AG08396 (cell line): Measurements from ENCODE around the gene COL25A1.
"Not testable (repeated sequence)": the region's sequence is repeated elsewhere in the genome, so short reads cannot be mapped to it uniquely, and the experiment has no call there.

Source experiments
- DNase-seq: peaks from one replicate; pipeline ENCODE4 v3.0.0; 2012; ENCODE audit warnings: low spot score, mixed read lengths

COL25A1 gene

GRCh38 chr4:109166586-109166985 lies 135.9 kb downstream of the COL25A1 start:
- DNase-seq = no peak

GRCh38 chr4:109166126-109166525 lies 136.3 kb downstream of the COL25A1 start:
- DNase-seq = no peak

- no peak for DNase-seq
Observed at GRCh38 chr4:109164011-109164410, 138.4 kb downstream of the COL25A1 start.

- DNase-seq = no peak
Observed at GRCh38 chr4:109163493-109163892, 139.0 kb downstream of the COL25A1 start.

GRCh38 chr4:109162759-109163158 lies 139.7 kb downstream of the COL25A1 start:
- DNase-seq = no peak

- DNase-seq = no peak
Observed at GRCh38 chr4:109160494-109160893, 142.0 kb downstream of the COL25A1 start.

- no peak for DNase-seq
Observed at GRCh38 chr4:109157696-109158095, 144.8 kb downstream of the COL25A1 start.

DNA sequence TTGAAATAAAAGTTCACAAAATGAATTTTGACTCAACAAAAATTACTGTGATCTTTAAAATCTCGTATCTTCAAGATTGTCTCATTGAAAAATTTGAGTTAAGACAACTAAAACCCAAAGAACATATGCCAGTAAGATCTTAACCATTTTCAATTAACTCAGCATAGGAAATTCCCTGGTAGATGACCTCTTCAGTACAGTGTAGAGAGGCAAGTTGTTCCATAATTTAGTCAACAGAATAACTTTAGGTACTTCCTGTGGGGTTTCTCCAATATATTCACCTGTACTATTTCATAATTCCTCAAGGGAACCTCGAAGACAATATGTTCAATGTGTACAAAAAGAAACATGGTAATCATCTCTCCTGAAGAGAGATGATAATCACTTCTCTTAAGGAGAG lies 145.3 kb downstream of the COL25A1 start:
- no peak for DNase-seq

DNA sequence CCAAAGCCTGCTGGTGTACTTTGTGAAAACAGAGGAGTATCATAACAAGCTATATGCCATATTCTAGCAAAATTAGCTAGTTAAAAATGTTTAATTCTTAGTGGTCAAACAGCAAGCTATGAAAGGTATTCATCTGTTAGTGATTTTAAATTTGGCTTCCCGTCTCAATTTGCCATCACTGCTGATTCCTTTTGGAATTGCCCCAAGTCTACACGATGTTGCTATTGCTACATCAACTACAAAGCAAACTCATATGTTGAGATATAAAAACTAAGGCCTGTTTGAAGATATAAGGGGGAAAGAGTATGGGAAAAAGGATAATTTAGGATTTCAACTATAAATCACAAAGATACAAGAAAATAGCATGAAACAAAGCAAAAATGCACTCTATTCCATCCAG lies 146.1 kb downstream of the COL25A1 start:
- no peak for DNase-seq

DNA sequence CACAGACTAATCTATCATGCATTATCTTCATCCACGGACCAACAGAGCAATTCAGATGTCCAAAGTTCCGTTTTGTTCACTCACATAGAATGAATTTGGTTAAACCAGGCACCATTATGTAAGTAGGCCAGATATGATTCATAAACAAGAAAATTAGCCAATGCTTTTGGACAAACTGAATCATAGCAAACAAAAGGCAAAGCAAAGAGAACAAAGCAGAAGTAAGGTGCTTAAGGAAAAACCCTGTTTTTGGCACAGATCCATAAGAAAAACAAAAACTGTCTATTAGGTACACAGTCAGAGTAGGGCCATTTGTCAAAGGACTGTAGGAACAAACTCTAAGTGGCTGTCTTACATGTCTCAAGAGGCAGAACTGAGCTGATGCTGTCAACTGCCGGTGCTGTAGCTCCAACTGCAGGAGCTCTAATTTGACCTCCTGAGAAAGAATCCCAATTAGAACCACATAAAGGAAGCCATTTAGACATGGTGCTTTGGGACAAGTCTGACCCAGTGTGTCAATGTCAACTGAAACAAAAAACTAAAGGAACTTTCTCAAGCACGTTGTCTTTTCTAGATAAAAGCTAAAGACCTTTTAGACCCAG lies 146.7 kb downstream of the COL25A1 start:
- no peak for DNase-seq

DNA sequence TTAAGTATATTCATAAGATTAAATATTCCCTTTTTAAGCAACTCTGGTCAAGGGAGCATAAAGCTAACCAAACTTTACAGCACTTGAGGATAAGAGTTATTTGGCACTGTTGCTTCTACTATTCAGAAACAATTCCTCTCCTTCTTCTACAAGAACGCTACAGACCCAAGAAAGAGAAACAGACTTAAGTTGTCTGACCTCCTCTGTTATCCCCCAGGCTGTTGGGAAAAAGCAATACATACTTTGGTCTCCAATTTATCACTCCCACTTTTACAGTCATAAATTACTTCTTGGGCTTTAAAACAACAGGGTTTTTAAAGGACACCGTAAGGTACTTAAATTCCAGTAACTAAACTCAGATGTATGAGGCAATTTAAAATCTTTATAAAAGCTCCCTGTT lies 147.4 kb downstream of the COL25A1 start:
- no peak for DNase-seq

DNA sequence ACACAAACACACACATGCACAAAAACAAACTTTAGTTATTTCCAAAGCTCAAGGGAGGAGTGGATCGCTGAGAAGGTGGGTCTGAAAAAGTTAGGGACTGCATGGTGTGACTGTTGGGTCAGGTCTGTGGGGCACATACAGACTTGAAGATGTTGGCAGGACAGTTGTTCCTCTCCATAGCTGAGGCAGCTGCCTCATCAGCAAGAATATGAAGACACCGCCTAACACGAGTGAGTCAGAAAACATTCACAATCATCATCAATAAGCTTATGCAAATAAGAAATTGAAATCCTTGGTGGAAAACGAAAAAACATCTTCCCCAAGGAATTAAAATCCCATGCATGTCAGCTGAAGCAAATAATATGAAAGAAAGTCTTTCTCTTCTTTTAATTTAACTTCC lies 148.0 kb downstream of the COL25A1 start:
- DNase-seq = no peak

DNA sequence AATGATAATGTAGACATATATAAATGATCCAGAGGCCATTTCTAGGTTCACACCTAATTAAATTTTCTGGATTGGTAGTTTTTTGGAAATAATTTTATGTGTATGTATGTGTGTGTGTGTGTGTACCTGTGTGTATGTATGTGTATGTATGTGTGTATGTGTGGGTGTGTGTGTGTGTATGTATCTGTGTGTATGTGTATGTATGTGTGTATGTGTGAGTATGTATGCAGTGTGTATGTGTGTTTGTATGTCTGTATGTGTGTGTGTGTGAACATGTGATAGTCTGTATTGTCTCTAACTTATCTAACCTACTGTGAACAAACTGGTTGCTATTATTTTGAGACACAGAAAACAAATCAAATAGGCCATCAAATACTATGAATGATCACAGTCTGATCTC lies 152.6 kb downstream of the COL25A1 start:
- no peak for DNase-seq

GRCh38 chr4:109148577-109149075 lies 153.8 kb downstream of the COL25A1 start:
- DNase-seq = no peak

DNA sequence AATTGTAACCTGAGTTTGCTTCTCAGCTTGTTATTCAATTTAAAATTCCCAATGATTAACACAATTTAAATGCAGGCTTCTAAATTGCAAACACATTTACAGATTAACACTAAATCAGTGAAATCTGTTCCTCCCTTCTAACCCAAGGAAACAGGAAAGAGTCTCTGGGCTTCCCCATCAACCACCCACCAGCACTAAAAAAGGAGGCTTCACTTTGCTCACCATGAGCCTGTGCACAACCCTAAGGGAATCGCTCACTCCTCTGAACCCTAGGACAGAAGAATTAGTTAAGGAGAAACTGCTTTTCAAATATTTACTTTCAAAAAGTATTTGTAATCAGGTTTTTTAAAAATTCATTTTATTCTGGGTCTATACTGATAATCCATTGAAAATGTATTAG lies 155.3 kb downstream of the COL25A1 start:
- DNase-seq = no peak

- no peak for DNase-seq
Observed at GRCh38 chr4:109146499-109146898, 156.0 kb downstream of the COL25A1 start.

- DNase-seq = not testable (repeated sequence)
Observed at GRCh38 chr4:109138125-109138524, 164.3 kb downstream of the COL25A1 start.

DNA sequence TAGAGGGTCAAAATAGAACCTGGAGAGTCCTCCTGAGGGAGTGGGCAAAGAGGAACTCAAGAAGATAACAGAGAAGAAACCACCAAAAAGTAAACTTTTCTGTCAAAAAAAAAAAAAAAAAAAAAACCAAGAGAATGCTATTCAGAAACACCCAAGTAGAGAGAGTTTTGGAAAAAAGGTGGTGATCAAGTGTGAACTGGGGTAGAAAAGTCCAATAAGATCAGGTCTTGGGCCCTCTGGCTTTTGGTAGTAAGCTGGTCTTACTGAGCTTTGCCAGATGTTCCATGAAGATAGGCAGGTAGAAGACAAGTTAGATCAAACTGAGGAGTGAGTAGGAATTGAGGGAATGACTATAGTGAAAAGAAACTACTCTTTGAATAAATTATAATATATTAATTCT lies 167.5 kb downstream of the COL25A1 start:
- DNase-seq = no peak

DNA sequence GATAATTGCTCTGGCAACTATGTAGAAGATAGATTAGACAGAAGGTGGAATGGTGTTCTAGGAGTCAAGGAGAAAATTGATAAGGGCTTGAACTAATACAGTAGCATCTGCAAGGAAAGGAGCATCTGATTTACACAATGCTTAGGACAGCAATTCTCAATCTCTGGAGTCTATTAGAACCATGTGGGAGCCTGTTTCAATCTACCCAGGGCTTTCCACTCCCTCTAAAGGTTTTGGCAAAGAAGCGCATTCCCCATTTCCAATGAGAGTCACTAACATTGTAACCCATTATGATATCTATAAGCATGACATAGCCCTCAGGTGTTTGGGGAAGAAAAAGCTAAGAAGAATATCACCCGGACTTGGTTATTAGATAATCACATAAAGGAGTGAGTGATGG lies 168.2 kb downstream of the COL25A1 start:
- no peak for DNase-seq

GRCh38 chr4:109131559-109131958 lies 170.9 kb downstream of the COL25A1 start:
- no peak for DNase-seq

GRCh38 chr4:109128589-109128988 lies 173.9 kb downstream of the COL25A1 start:
- no peak for DNase-seq

GRCh38 chr4:109127866-109128265 lies 174.6 kb downstream of the COL25A1 start:
- DNase-seq = no peak

- DNase-seq = no peak
Observed at GRCh38 chr4:109126856-109127255, 175.6 kb downstream of the COL25A1 start.

DNA sequence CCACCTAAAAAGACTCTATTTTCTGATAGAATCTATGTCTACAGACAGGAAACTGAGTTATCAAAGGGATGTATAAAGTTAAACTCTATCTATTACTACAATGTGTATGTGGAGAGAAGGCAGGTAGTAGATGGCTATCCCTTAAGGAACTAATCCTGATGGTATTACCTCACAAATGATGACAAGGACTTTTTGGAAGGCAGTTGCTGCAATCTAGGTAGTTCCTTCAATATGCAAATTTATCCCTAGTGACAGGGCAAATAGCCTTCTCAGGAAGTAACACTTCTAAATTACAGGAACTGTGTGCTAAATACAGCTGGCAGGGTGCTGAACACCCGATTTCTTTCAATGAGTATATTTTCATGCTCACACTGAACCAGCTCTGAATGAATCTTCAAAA lies 177.4 kb downstream of the COL25A1 start:
- no peak for DNase-seq

- DNase-seq = no peak
Observed at GRCh38 chr4:109123951-109124350, 178.5 kb downstream of the COL25A1 start.
